Measurements from ENCODE around the gene PCDHB3. TPM values are rescaled to one million over a fixed set of nuclear protein-coding genes. Genes with fewer than 3 reads are reported as not detected.
"Not testable (repeated sequence)": the region's sequence is repeated elsewhere in the genome, so short reads cannot be mapped to it uniquely, and the experiment has no call there.

PCDHB3 gene
- polyA plus RNA-seq, 6 donors from 2014 or later: not detected

GRCh38 chr5:141150993-141151325 is 50.7 kb downstream of the PCDHB3 start:
- Mint-ChIP-seq H3K27ac (no peak overlapping the region), H3K36me3 (peaks cover 6 to 7% of the 10 kb centered on the region in 2 donors), H3K4me3 (peak overlapping the region in 1 of 8 donors; percentile 25), H3K4me1 (peaks cover 0 to 5% (median 5%) of the 10 kb centered on the region in 3 donors), H3K9me3 (peaks cover 4 to 48% (median 26%) of the 10 kb centered on the region in 7 donors), H3K27me3 (peaks cover 33 to 53% (median 38%) of the 10 kb centered on the region in 3 donors)
- DNase-seq (no peak), ATAC-seq (ENCODE audit: low read depth in 2 of 2) (no peak)

- not testable (repeated sequence) for ATAC-seq (ENCODE audit: low read depth in 2 of 2)
- peaks cover 4 to 55% (median 31%) of the 10 kb centered on the region in 7 donors for H3K9me3 Mint-ChIP-seq
Measured at GRCh38 chr5:141151632-141152031, 51.4 kb downstream of the PCDHB3 start.

GRCh38 chr5:141152096-141152495 is 51.8 kb downstream of the PCDHB3 start:
- H3K27me3 Mint-ChIP-seq: peaks cover 36 to 64% (median 42%) of the 10 kb centered on the region in 3 donors
- H3K4me1 Mint-ChIP-seq; H3K4me3 Mint-ChIP-seq; ATAC-seq (ENCODE audit: low read depth in 2 of 2); DNase-seq; H3K27ac Mint-ChIP-seq: not testable (repeated sequence)
- H3K9me3 Mint-ChIP-seq: peaks cover 4 to 60% (median 34%) of the 10 kb centered on the region in 7 donors
- peaks cover 15% of the 10 kb centered on the region in 2 donors for H3K36me3 Mint-ChIP-seq

More at GRCh38 chr5:141151632-141152031, 51.4 kb downstream of the PCDHB3 start:
- not testable (repeated sequence) for DNase-seq, H3K4me1 Mint-ChIP-seq, H3K27ac Mint-ChIP-seq, H3K4me3 Mint-ChIP-seq
- Mint-ChIP-seq H3K36me3 (peaks cover 11 to 13% of the 10 kb centered on the region in 2 donors), H3K27me3 (peaks cover 36 to 60% (median 38%) of the 10 kb centered on the region in 3 donors)

Other genes starting within 250 kb of the PCDHB3 start
- not detected for gene PCDHA10, start 244.6 kb upstream of the PCDHB3 start, polyA plus RNA-seq (ENCODE audit: low read depth in 6 of 6)
- gene PCDHA11, start 231.5 kb upstream of the PCDHB3 start, polyA plus RNA-seq (ENCODE audit: low read depth in 6 of 6): not detected
- not detected for gene PCDHA12, start 225.2 kb upstream of the PCDHB3 start, polyA plus RNA-seq (ENCODE audit: low read depth in 6 of 6)
- not detected for gene PCDHA13, start 218.3 kb upstream of the PCDHB3 start, polyA plus RNA-seq (ENCODE audit: low read depth in 6 of 6)
- not detected for gene PCDHAC1, start 174.2 kb upstream of the PCDHB3 start, polyA plus RNA-seq (ENCODE audit: low read depth in 6 of 6)
- not detected for gene PCDHAC2, start 134.0 kb upstream of the PCDHB3 start, polyA plus RNA-seq (ENCODE audit: low read depth in 6 of 6)
- gene PCDHB1, start 49.1 kb upstream of the PCDHB3 start, polyA plus RNA-seq (ENCODE audit: low read depth in 6 of 6): not detected
- gene PCDHB2, start 5.9 kb upstream of the PCDHB3 start, polyA plus RNA-seq (ENCODE audit: low read depth in 6 of 6): under 1 TPM in 1 of 6 donors, not detected in 5; 0.13 TPM
- not detected for gene PCDHB4, start 21.3 kb downstream of the PCDHB3 start, polyA plus RNA-seq (ENCODE audit: low read depth in 6 of 6)
- gene PCDHB5, start 34.7 kb downstream of the PCDHB3 start, polyA plus RNA-seq (ENCODE audit: low read depth in 6 of 6): under 1 TPM in 2 of 6 donors, not detected in 4; 0.08 to 0.43 TPM
- not detected for gene PCDHB6, start 49.6 kb downstream of the PCDHB3 start, polyA plus RNA-seq (ENCODE audit: low read depth in 6 of 6)
- not detected for gene PCDHB7, start 72.2 kb downstream of the PCDHB3 start, polyA plus RNA-seq (ENCODE audit: low read depth in 6 of 6)
- gene PCDHB8, start 77.3 kb downstream of the PCDHB3 start, polyA plus RNA-seq (ENCODE audit: low read depth in 6 of 6): not detected
- not detected for gene PCDHB16, start 81.9 kb downstream of the PCDHB3 start, polyA plus RNA-seq (ENCODE audit: low read depth in 6 of 6)
- gene PCDHB9, start 86.7 kb downstream of the PCDHB3 start, polyA plus RNA-seq (ENCODE audit: low read depth in 6 of 6): not detected
- gene PCDHB10, start 91.9 kb downstream of the PCDHB3 start, polyA plus RNA-seq (ENCODE audit: low read depth in 6 of 6): not detected
- gene PCDHB11, start 99.2 kb downstream of the PCDHB3 start, polyA plus RNA-seq (ENCODE audit: low read depth in 6 of 6): not detected
- gene PCDHB12, start 108.2 kb downstream of the PCDHB3 start, polyA plus RNA-seq (ENCODE audit: low read depth in 6 of 6): not detected
- not detected for gene PCDHB13, start 113.4 kb downstream of the PCDHB3 start, polyA plus RNA-seq (ENCODE audit: low read depth in 6 of 6)
- not detected for gene PCDHB14, start 122.9 kb downstream of the PCDHB3 start, polyA plus RNA-seq (ENCODE audit: low read depth in 6 of 6)
- gene PCDHB15, start 144.9 kb downstream of the PCDHB3 start, polyA plus RNA-seq (ENCODE audit: low read depth in 6 of 6): not detected
- under 1 TPM in 1 of 6 donors, not detected in 5; 0.20 TPM for gene SLC25A2, start 203.6 kb downstream of the PCDHB3 start, polyA plus RNA-seq (ENCODE audit: low read depth in 6 of 6)
- 100 to 1,000 TPM; 270 to 315 (median 285) TPM for gene TAF7, start 220.3 kb downstream of the PCDHB3 start, polyA plus RNA-seq (ENCODE audit: low read depth in 6 of 6)
- not detected for gene PCDHGA1, start 230.0 kb downstream of the PCDHB3 start, polyA plus RNA-seq (ENCODE audit: low read depth in 6 of 6)
- not detected for gene PCDHGA2, start 238.3 kb downstream of the PCDHB3 start, polyA plus RNA-seq (ENCODE audit: low read depth in 6 of 6)
- gene PCDHGA3, start 243.4 kb downstream of the PCDHB3 start, polyA plus RNA-seq (ENCODE audit: low read depth in 6 of 6): not detected
- gene PCDHGB1, start 249.6 kb downstream of the PCDHB3 start, polyA plus RNA-seq (ENCODE audit: low read depth in 6 of 6): not detected